ENCODE results near the gene THAP7.

THAP7 gene

GRCh38 chr22:21031545-21032036 is 29.7 kb upstream of the THAP7 start:
- no peak for DNase-seq (ENCODE audit: low read depth in 2 of 2)

- no peak for DNase-seq (ENCODE audit: low read depth in 2 of 2)
Measured at GRCh38 chr22:21030621-21031544, 29.0 kb upstream of the THAP7 start.

- DNase-seq (ENCODE audit: low read depth in 2 of 2), result no peak
Measured at GRCh38 chr22:21030032-21030431, 28.1 kb upstream of the THAP7 start.

- no peak for DNase-seq (ENCODE audit: low read depth in 2 of 2)
Measured at GRCh38 chr22:21029486-21030025, 27.6 kb upstream of the THAP7 start.

- no peak for DNase-seq (ENCODE audit: low read depth in 2 of 2)
Measured at GRCh38 chr22:21028277-21029251, 26.6 kb upstream of the THAP7 start.

GRCh38 chr22:21026783-21027692 is 25.1 kb upstream of the THAP7 start:
- no peak for DNase-seq (ENCODE audit: low read depth in 2 of 2)

- DNase-seq (ENCODE audit: low read depth in 2 of 2), result no peak
Measured at GRCh38 chr22:21025763-21026755, 24.1 kb upstream of the THAP7 start.

GRCh38 chr22:21025266-21025665 is 23.3 kb upstream of the THAP7 start:
- DNase-seq (ENCODE audit: low read depth in 2 of 2), result no peak

GRCh38 chr22:21022955-21023614 is 21.2 kb upstream of the THAP7 start:
- DNase-seq (ENCODE audit: low read depth in 2 of 2), result no peak

- DNase-seq (ENCODE audit: low read depth in 2 of 2), result no peak
Measured at GRCh38 chr22:21022507-21022906, 20.6 kb upstream of the THAP7 start.

GRCh38 chr22:21020802-21021429 is 19.0 kb upstream of the THAP7 start:
- DNase-seq (ENCODE audit: low read depth in 2 of 2), result no peak

GRCh38 chr22:21018314-21018713 is 16.4 kb upstream of the THAP7 start:
- DNase-seq (ENCODE audit: low read depth in 2 of 2), result no peak

GRCh38 chr22:21016644-21017420 is 14.9 kb upstream of the THAP7 start:
- DNase-seq (ENCODE audit: low read depth in 2 of 2), result no peak

- no peak for DNase-seq (ENCODE audit: low read depth in 2 of 2)
Measured at GRCh38 chr22:21015466-21016006, 13.6 kb upstream of the THAP7 start.

GRCh38 chr22:21014726-21015465 is 13.0 kb upstream of the THAP7 start, which contains the start of gene P2RX6:
P2RX6 (plus strand) TSS chr22:21015165; CDS start chr22:21015175, 10 bp downstream.
- DNase-seq (ENCODE audit: low read depth in 2 of 2), result no peak

- DNase-seq (ENCODE audit: low read depth in 2 of 2), result peak; percentile 62 to 67
Measured at GRCh38 chr22:21014202-21014725, 12.3 kb upstream of the THAP7 start.

All from stimulated activated CD8-positive, alpha-beta memory T cell treated with anti-CD3 and anti-CD28 coated beads, Interleukin-15, amount 100 ng/mL, for 4 hours (primary cell).